ENCODE measurements around the gene MCL1. TPM values are rescaled to one million over a fixed set of nuclear protein-coding genes. Genes with fewer than 3 reads are reported as not detected.

MCL1 gene
- total and polyA plus RNA-seq, 2 of the 13 experiments (the other 11 are each of a cell fraction or from before 2014, with no cell fraction given), result 69.5 to 125 TPM

GRCh38 chr1:150621497-150622302 is 42.3 kb upstream of the MCL1 start:
- H3K9me3 ChIP-seq (ENCODE audit: low read length), result no peaks in the 10 kb centered on the region
- H3K36me3 ChIP-seq (replicated peaks in 1 of 2; ENCODE audit: control insufficient read depth in 1 of 2, insufficient read depth in 2 of 2, low read length in 2 of 2), result peaks cover 15 to 50% of the 10 kb centered on the region in 2 experiments
- intact Hi-C loops (cut with micrococcal nuclease; ENCODE audit: unreplicated experiment) (loop anchor here (1.0 to 10.0 kb wide), 5 partner anchors 43 to 193 kb away; partner anchors contain the start of genes GOLPH3L and MCL1), in situ Hi-C loops (cut with HindIII; ENCODE audit: extremely low pct_ligation_motif_present, low pct_unique_long_range_greater_than_20kb) (no loop called here)
- H3K79me2 ChIP-seq (ENCODE audit: insufficient read depth, low read length), result peaks cover 7% of the 10 kb centered on the region
- no peak overlapping the region for H3K4me3 ChIP-seq (replicated peaks in 1 of 3; ENCODE audit: insufficient read depth in 1 of 3, low read depth in 2 of 3, low read length in 3 of 3)
- ATAC-seq (no peak), FAIRE-seq (no peak), DNase-seq (ENCODE audit: low spot score) (peak; percentile 48)
- H3K4me1 ChIP-seq (ENCODE audit: insufficient read depth, low read length), result peaks cover 38% of the 10 kb centered on the region
- WGBS (ENCODE audit: low lambda C conversion rate), result 95% methylated on average over 8 of the region's 8 CpGs
- H3K4me2 ChIP-seq (ENCODE audit: low read depth, low read length), result no peak overlapping the region
- no peak overlapping the region for H3K27ac ChIP-seq (ENCODE audit: extremely low read length, insufficient read depth, low read length)
- ChIA-PET CTCF (ENCODE audit: low intra/inter-chr PET ratio, low total read pairs) (interaction anchor here (1.1 to 2.1 kb wide), 3 partner anchors 42 to 157 kb away, joined by 4 to 15 read pairs (median 5); partner anchors contain the start of gene MCL1), POLR2A (interaction anchor here (0.8 to 4.5 kb wide), 10 partner anchors 17 to 61 kb away, joined by 3 to 40 read pairs (median 4); partner anchors contain the start of gene MCL1)
- no peak overlapping the region; the same call in 1 of the 2 replicates for H3K9ac ChIP-seq (ENCODE audit: insufficient read depth, low read depth, low read length)
- no peak overlapping the region for H2AFZ ChIP-seq (ENCODE audit: low read length)
- no peaks in the 10 kb centered on the region for H4K20me1 ChIP-seq (ENCODE audit: insufficient read depth, low read length)
- no peaks in the 10 kb centered on the region for H3K27me3 ChIP-seq (ENCODE audit: control insufficient read depth in 1 of 2, insufficient read depth in 2 of 2, low read length in 2 of 2)
- BruUV-seq (replicated peaks), result TSS peak; percentile 24
- peak; percentile 71 for TF ChIP-seq CEBPG (CRISPR knock-in tag; IDR thresholded peaks at IDR 0.05)
- TF ChIP-seq NFE2L1 (CRISPR knock-in tag; IDR thresholded peaks at IDR 0.05; ENCODE audit: borderline replicate concordance), result no peak
- no peak for TF ChIP-seq NPAS2 (CRISPR knock-in tag; IDR thresholded peaks at IDR 0.05; ENCODE audit: borderline replicate concordance)
- peak; percentile 65 for TF ChIP-seq RAD21 (CRISPR knock-in tag; IDR thresholded peaks at IDR 0.05)
- peak; percentile 29; the same call in 1 of the 2 replicates for TF ChIP-seq MED1 (CRISPR knock-in tag; IDR thresholded peaks at IDR 0.05)
- TF ChIP-seq, protein P1, sequence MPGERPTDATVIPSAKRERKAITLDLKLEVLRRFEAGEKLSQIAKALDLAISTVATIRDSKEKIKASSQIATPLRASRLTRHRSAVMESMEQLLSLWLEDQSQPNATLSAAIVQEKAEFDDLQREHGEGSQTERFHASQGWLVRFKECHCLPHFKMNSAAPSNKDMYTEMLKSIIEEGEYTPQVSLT (CRISPR knock-in tag; IDR thresholded peaks at IDR 0.05; ENCODE audit: borderline replicate concordance, low read depth), result no peak
- TF ChIP-seq DNMT1 (CRISPR knock-in tag; IDR thresholded peaks at IDR 0.05), result no peak
- no peak for TF ChIP-seq SMARCE1 (IDR thresholded peaks at IDR 0.05; ENCODE audit: borderline replicate concordance)
- no peak for TF ChIP-seq FIP1L1 (IDR thresholded peaks at IDR 0.05; ENCODE audit: borderline replicate concordance, insufficient read depth, low read depth, low read length)
- no peak for TF ChIP-seq ZNF432 (CRISPR knock-in tag; IDR thresholded peaks at IDR 0.05; ENCODE audit: borderline replicate concordance)
- peak; percentile 85 for TF ChIP-seq SMC3 (IDR thresholded peaks at IDR 0.05; ENCODE audit: low read length)
- TF ChIP-seq RFX1 (IDR thresholded peaks at IDR 0.05), result no peak
- no peak for TF ChIP-seq ZNF33A (CRISPR knock-in tag; IDR thresholded peaks at IDR 0.05; ENCODE audit: borderline replicate concordance)
- TF ChIP-seq ZNF598 (CRISPR knock-in tag; IDR thresholded peaks at IDR 0.05; ENCODE audit: borderline replicate concordance), result no peak
- TF ChIP-seq HOXA9 (CRISPR knock-in tag; IDR thresholded peaks at IDR 0.05; ENCODE audit: borderline replicate concordance), result no peak
- no peak for TF ChIP-seq ZNF773 (CRISPR knock-in tag; IDR thresholded peaks at IDR 0.05; ENCODE audit: borderline replicate concordance)
- TF ChIP-seq, protein P2, sequence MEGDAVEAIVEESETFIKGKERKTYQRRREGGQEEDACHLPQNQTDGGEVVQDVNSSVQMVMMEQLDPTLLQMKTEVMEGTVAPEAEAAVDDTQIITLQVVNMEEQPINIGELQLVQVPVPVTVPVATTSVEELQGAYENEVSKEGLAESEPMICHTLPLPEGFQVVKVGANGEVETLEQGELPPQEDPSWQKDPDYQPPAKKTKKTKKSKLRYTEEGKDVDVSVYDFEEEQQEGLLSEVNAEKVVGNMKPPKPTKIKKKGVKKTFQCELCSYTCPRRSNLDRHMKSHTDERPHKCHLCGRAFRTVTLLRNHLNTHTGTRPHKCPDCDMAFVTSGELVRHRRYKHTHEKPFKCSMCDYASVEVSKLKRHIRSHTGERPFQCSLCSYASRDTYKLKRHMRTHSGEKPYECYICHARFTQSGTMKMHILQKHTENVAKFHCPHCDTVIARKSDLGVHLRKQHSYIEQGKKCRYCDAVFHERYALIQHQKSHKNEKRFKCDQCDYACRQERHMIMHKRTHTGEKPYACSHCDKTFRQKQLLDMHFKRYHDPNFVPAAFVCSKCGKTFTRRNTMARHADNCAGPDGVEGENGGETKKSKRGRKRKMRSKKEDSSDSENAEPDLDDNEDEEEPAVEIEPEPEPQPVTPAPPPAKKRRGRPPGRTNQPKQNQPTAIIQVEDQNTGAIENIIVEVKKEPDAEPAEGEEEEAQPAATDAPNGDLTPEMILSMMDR (CRISPR knock-in tag; IDR thresholded peaks at IDR 0.05), result peak; percentile 68
- TF ChIP-seq ETV6 (CRISPR knock-in tag; conservative IDR thresholded peaks at IDR 0.05), result no peak
- TF ChIP-seq ZSCAN20 (CRISPR knock-in tag; IDR thresholded peaks at IDR 0.05; ENCODE audit: borderline replicate concordance), result no peak
- 0 out of 2 replicates have a peak, but pooled peaks have one; percentile 12 for TF ChIP-seq RBFOX2 (IDR thresholded peaks at IDR 0.05; ENCODE audit: low read depth, low read length)
- no peak for TF ChIP-seq JDP2 (CRISPR knock-in tag; IDR thresholded peaks at IDR 0.05; ENCODE audit: borderline replicate concordance)
- TF ChIP-seq NFATC3 (CRISPR knock-in tag; IDR thresholded peaks at IDR 0.05), result no peak
- TF ChIP-seq SP1 (IDR thresholded peaks at IDR 0.05), result no peak
- no peak for TF ChIP-seq SP1 (CRISPR knock-in tag; IDR thresholded peaks at IDR 0.05)
- no peak for TF ChIP-seq NFKBIZ (CRISPR knock-in tag; IDR thresholded peaks at IDR 0.05)
